Panc1 (cell line): ENCODE results near the gene NHS.

Experiments used
- CTCF ChIP-seq: fragments of 450-650 bp; IDR thresholded peaks from 2 replicates; pipeline ENCODE4 v1.5.1; 2017; ENCODE audit warnings: mild to moderate bottlenecking
- POLR2AphosphoS5 ChIP-seq: IDR thresholded peaks from 2 replicates; pipeline ENCODE4 v1.6.1; 2012; ENCODE audit warnings: mild to moderate bottlenecking, low read depth, low read length, moderate library complexity
- TCF7L2 ChIP-seq: IDR thresholded peaks from 2 replicates; pipeline ENCODE4 v1.6.1; 2011; ENCODE audit warnings: mild to moderate bottlenecking, low read depth, low read length, inconsistent platforms
- TF ChIP-seq, protein P1 (sequence below), 2 experiments: IDR thresholded peaks; 2 replicates each; pipeline ENCODE4 v1.6.1; 2011 to 2012; ENCODE audit warnings: low read depth in 2 of 2, control low read depth in 1 of 2, low read length in 1 of 2, mild to moderate bottlenecking in 1 of 2, moderate library complexity in 1 of 2; ENCODE audit not compliant: insufficient read depth in 1 of 2

DNA sequence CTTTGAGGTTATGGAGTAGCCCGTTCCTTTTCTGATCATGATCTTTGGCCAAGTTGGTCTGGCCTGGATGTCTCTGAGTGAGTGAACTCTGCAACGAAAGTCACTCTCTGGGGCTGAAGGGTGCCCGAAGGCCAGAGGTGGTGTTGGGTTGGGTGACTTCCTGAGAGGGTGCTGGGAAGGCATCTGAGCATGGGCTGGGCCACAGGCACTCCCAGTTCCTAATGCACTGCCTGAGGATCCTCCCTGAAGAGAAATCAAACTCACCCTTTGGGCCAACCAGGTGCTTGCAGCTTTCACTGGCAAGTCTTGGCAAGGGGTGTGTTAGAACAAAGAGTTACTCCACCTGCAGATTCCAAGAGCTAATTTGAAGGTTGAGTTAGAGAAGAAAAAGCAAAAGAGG lies 295.9 kb downstream of the NHS start:
- no peak for TF ChIP-seq CTCF
- TF ChIP-seq POLR2AphosphoS5: no peak
- TF ChIP-seq, protein P1, sequence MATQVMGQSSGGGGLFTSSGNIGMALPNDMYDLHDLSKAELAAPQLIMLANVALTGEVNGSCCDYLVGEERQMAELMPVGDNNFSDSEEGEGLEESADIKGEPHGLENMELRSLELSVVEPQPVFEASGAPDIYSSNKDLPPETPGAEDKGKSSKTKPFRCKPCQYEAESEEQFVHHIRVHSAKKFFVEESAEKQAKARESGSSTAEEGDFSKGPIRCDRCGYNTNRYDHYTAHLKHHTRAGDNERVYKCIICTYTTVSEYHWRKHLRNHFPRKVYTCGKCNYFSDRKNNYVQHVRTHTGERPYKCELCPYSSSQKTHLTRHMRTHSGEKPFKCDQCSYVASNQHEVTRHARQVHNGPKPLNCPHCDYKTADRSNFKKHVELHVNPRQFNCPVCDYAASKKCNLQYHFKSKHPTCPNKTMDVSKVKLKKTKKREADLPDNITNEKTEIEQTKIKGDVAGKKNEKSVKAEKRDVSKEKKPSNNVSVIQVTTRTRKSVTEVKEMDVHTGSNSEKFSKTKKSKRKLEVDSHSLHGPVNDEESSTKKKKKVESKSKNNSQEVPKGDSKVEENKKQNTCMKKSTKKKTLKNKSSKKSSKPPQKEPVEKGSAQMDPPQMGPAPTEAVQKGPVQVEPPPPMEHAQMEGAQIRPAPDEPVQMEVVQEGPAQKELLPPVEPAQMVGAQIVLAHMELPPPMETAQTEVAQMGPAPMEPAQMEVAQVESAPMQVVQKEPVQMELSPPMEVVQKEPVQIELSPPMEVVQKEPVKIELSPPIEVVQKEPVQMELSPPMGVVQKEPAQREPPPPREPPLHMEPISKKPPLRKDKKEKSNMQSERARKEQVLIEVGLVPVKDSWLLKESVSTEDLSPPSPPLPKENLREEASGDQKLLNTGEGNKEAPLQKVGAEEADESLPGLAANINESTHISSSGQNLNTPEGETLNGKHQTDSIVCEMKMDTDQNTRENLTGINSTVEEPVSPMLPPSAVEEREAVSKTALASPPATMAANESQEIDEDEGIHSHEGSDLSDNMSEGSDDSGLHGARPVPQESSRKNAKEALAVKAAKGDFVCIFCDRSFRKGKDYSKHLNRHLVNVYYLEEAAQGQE (IDR thresholded peaks at IDR 0.05; ENCODE audit: insufficient read depth in 1 of 2, low read depth in 2 of 2, low read length in 1 of 2): no peak
- no peak for TF ChIP-seq TCF7L2
